ENCODE data around the gene LBX1.
"Not testable (repeated sequence)": the region's sequence is repeated elsewhere in the genome, so short reads cannot be mapped to it uniquely, and the experiment has no call there.

The LBX1 gene

GRCh38 chr10:101214446-101215396 lies 14.5 kb downstream of the LBX1 start:
- TF ChIP-seq, protein P1, sequence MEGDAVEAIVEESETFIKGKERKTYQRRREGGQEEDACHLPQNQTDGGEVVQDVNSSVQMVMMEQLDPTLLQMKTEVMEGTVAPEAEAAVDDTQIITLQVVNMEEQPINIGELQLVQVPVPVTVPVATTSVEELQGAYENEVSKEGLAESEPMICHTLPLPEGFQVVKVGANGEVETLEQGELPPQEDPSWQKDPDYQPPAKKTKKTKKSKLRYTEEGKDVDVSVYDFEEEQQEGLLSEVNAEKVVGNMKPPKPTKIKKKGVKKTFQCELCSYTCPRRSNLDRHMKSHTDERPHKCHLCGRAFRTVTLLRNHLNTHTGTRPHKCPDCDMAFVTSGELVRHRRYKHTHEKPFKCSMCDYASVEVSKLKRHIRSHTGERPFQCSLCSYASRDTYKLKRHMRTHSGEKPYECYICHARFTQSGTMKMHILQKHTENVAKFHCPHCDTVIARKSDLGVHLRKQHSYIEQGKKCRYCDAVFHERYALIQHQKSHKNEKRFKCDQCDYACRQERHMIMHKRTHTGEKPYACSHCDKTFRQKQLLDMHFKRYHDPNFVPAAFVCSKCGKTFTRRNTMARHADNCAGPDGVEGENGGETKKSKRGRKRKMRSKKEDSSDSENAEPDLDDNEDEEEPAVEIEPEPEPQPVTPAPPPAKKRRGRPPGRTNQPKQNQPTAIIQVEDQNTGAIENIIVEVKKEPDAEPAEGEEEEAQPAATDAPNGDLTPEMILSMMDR (IDR thresholded peaks at IDR 0.05; ENCODE audit: low read depth, low read length): peak; percentile 76
- no peak for TF ChIP-seq EZH2phosphoT487 (IDR thresholded peaks at IDR 0.05; ENCODE audit: low read depth)
- peak overlapping the region; percentile 25; the same call in 1 of the 2 replicates for H2AFZ ChIP-seq (ENCODE audit: low read depth, low read length)
- H3K27me3 ChIP-seq (ENCODE audit: low read depth, low read length): peaks cover 11% of the 10 kb centered on the region; the same call in 1 of the 2 replicates
- H3K9me3 ChIP-seq (ENCODE audit: insufficient read depth, low read length): no peaks in the 10 kb centered on the region
- H3K36me3 ChIP-seq (replicated peaks; ENCODE audit: low read depth, low read length): no peaks in the 10 kb centered on the region
- no peak overlapping the region; the same call in 1 of the 2 replicates for H3K9ac ChIP-seq (ENCODE audit: low read length)
- H4K20me1 ChIP-seq (ENCODE audit: insufficient read depth, low read length): no peaks in the 10 kb centered on the region
- H3K4me2 ChIP-seq (ENCODE audit: low read length): peak overlapping the region; percentile 91
- H3K4me3 ChIP-seq (ENCODE audit: low read length): peak overlapping the region; percentile 80
- no peaks in the 10 kb centered on the region for H3K4me1 ChIP-seq (ENCODE audit: low read length)
- H3K27ac ChIP-seq (ENCODE audit: low read length): no peak overlapping the region
- no peaks in the 10 kb centered on the region for H3K79me2 ChIP-seq (ENCODE audit: low read length)

DNA sequence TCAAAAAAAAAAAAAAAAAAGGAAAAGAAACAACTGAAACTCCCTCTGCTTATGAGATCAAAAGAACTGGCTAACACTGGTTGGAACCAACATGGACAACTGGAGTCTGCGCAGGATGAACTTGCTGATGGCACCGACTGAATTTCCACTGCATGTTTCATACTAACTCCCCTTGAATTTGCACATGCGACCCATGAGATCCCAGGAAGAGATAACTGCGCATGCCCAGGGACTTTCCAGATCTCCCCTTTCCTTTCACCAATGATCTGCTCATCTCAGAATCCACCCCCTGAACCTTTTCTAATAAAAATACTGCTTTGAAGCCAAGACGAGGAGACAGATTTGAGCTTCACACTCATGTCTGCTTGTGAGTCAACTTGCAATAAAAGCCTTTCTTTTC lies 20.7 kb downstream of the LBX1 start:
- Histone ChIP-seq H3K36me3 (replicated peaks; ENCODE audit: low read depth, low read length) (no peaks in the 10 kb centered on the region), H3K4me2 (ENCODE audit: low read length) (no peak overlapping the region), H3K27ac (ENCODE audit: low read length) (no peak overlapping the region), H4K20me1 (ENCODE audit: insufficient read depth, low read length) (no peaks in the 10 kb centered on the region), H3K4me3 (ENCODE audit: low read length) (no peak overlapping the region), H3K9me3 (ENCODE audit: insufficient read depth, low read length) (no peaks in the 10 kb centered on the region), H3K9ac (ENCODE audit: low read length) (no peak overlapping the region), H2AFZ (ENCODE audit: low read depth, low read length) (no peak overlapping the region), H3K79me2 (ENCODE audit: low read length) (no peaks in the 10 kb centered on the region), H3K27me3 (ENCODE audit: low read depth, low read length) (peaks cover 23% of the 10 kb centered on the region; the same call in 1 of the 2 replicates), H3K4me1 (ENCODE audit: low read length) (no peaks in the 10 kb centered on the region)
- TF ChIP-seq EZH2phosphoT487 (IDR thresholded peaks at IDR 0.05; ENCODE audit: low read depth): no peak
- TF ChIP-seq, protein P1 (IDR thresholded peaks at IDR 0.05; ENCODE audit: low read depth, low read length): no peak

DNA sequence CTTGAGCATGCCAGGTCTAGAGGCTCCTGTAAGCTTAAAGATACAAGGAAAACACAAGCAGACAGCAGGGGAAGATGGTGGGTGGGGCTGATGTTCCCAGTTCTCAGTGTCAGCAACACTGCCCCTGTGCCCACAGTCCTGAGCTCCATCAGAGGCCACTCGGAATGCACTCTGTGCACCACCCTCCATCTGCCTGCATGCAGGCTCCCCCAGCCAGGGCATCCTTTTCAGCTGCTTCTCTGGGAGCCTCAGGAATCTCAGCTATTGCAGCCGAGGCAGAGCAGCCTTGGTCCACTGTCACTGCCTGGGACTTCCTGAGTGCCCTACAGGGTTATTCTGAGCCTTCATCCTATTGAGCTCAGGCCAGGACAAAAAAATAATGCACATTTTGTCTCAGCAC lies 22.2 kb downstream of the LBX1 start:
- no peak for TF ChIP-seq EZH2phosphoT487 (IDR thresholded peaks at IDR 0.05; ENCODE audit: low read depth)
- TF ChIP-seq, protein P1 (IDR thresholded peaks at IDR 0.05; ENCODE audit: low read depth, low read length): no peak
- no peak overlapping the region for H3K4me2 ChIP-seq (ENCODE audit: low read length)
- no peaks in the 10 kb centered on the region for H3K79me2 ChIP-seq (ENCODE audit: low read length)
- no peak overlapping the region for H3K27ac ChIP-seq (ENCODE audit: low read length)
- no peaks in the 10 kb centered on the region for H3K36me3 ChIP-seq (replicated peaks; ENCODE audit: low read depth, low read length)
- no peaks in the 10 kb centered on the region for H4K20me1 ChIP-seq (ENCODE audit: insufficient read depth, low read length)
- H3K27me3 ChIP-seq (ENCODE audit: low read depth, low read length): peaks cover 18% of the 10 kb centered on the region; the same call in 1 of the 2 replicates
- no peak overlapping the region for H2AFZ ChIP-seq (ENCODE audit: low read depth, low read length)
- no peaks in the 10 kb centered on the region for H3K4me1 ChIP-seq (ENCODE audit: low read length)
- H3K9ac ChIP-seq (ENCODE audit: low read length): no peak overlapping the region
- H3K9me3 ChIP-seq (ENCODE audit: insufficient read depth, low read length): no peaks in the 10 kb centered on the region
- H3K4me3 ChIP-seq (ENCODE audit: low read length): no peak overlapping the region

- H3K4me2 ChIP-seq (ENCODE audit: low read length); H3K4me3 ChIP-seq (ENCODE audit: low read length); H3K9ac ChIP-seq (ENCODE audit: low read length); H3K79me2 ChIP-seq (ENCODE audit: low read length); H3K9me3 ChIP-seq (ENCODE audit: insufficient read depth, low read length); H3K27me3 ChIP-seq (ENCODE audit: low read depth, low read length); H4K20me1 ChIP-seq (ENCODE audit: insufficient read depth, low read length); H2AFZ ChIP-seq (ENCODE audit: low read depth, low read length); H3K36me3 ChIP-seq (replicated peaks; ENCODE audit: low read depth, low read length); H3K27ac ChIP-seq (ENCODE audit: low read length); H3K4me1 ChIP-seq (ENCODE audit: low read length): not testable (repeated sequence)
Measured at GRCh38 chr10:101202667-101203066, 26.6 kb downstream of the LBX1 start.

- H3K27ac ChIP-seq (ENCODE audit: low read length); H3K4me3 ChIP-seq (ENCODE audit: low read length); H3K27me3 ChIP-seq (ENCODE audit: low read depth, low read length); H3K9ac ChIP-seq (ENCODE audit: low read length); H2AFZ ChIP-seq (ENCODE audit: low read depth, low read length); H3K4me1 ChIP-seq (ENCODE audit: low read length); H3K4me2 ChIP-seq (ENCODE audit: low read length); H3K79me2 ChIP-seq (ENCODE audit: low read length); H3K9me3 ChIP-seq (ENCODE audit: insufficient read depth, low read length); H3K36me3 ChIP-seq (replicated peaks; ENCODE audit: low read depth, low read length); H4K20me1 ChIP-seq (ENCODE audit: insufficient read depth, low read length): not testable (repeated sequence)
Measured at GRCh38 chr10:101198326-101198977, 30.8 kb downstream of the LBX1 start.

Data from OCI-LY3 (cell line).